ENCODE measurements around the gene SYNE4. TPM values are rescaled to one million over a fixed set of nuclear protein-coding genes. Genes with fewer than 3 reads are reported as not detected.
"Not testable (repeated sequence)": the region's sequence is repeated elsewhere in the genome, so short reads cannot be mapped to it uniquely, and the experiment has no call there.

The SYNE4 gene
- total RNA-seq, 4 donors from 2014 or later: 0.26 to 0.95 (median 0.57) TPM; not detected in 1

- Histone ChIP-seq H3K9me3 (no peaks in the 10 kb centered on the region), H3K36me3 (no peaks in the 10 kb centered on the region), H3K4me1 (peaks cover 9 to 14% (median 11%) of the 10 kb centered on the region in 3 donors), H3K27ac (no peak overlapping the region), H3K27me3 (peaks cover 0 to 80% (median 7%) of the 10 kb centered on the region in 4 donors), H3K4me3 (peak overlapping the region in 2 of 4 donors; percentile 33 to 54)
- DNase-seq: no peak
- WGBS, 2 donors: 40% methylated on average over 11 of the region's 20 CpGs; no CpG with 5 or more reads in 1 of the 2 donors
- no peak for TF ChIP-seq POLR2A (IDR thresholded peaks at IDR 0.05)
- no peak for TF ChIP-seq CTCF (IDR thresholded peaks at IDR 0.05)
- intact Hi-C loops (cut with DNase I): no loop called here
These were observed 48.7 kb downstream of the SYNE4 start for GRCh38 chr19:35959968-35960320.

GRCh38 chr19:35959040-35959967 is 49.3 kb downstream of the SYNE4 start:
- TF ChIP-seq CTCF (IDR thresholded peaks at IDR 0.05): peak; percentile 15 to 47 (median 36)
- TF ChIP-seq POLR2A (IDR thresholded peaks at IDR 0.05): no peak
- intact Hi-C loops (cut with DNase I): no loop called here
- Histone ChIP-seq H3K9me3 (no peaks in the 10 kb centered on the region), H3K36me3 (no peaks in the 10 kb centered on the region), H3K27me3 (peaks cover 0 to 73% (median 7%) of the 10 kb centered on the region in 4 donors), H3K27ac (no peak overlapping the region), H3K4me1 (peaks cover 9 to 14% (median 11%) of the 10 kb centered on the region in 3 donors), H3K4me3 (peak overlapping the region in 3 of 4 donors; percentile 6 to 54 (median 33))
- DNase-seq: no peak
- WGBS, 2 donors: 36% methylated on average over 14 of the region's 97 CpGs; no CpG with 5 or more reads in 1 of the 2 donors

- Histone ChIP-seq H3K36me3 (no peaks in the 10 kb centered on the region), H3K9me3 (no peaks in the 10 kb centered on the region), H3K4me1 (peaks cover 9 to 17% (median 11%) of the 10 kb centered on the region in 3 donors), H3K27me3 (peaks cover 0 to 72% (median 7%) of the 10 kb centered on the region in 4 donors), H3K27ac (no peak overlapping the region), H3K4me3 (peak overlapping the region in 2 of 4 donors; percentile 33 to 54)
- no peak for DNase-seq
- intact Hi-C loops (cut with DNase I): no loop called here
- WGBS, 2 donors: 29 to 36% methylated on average over 10 to 12 of the region's 15 CpGs
- TF ChIP-seq CTCF (IDR thresholded peaks at IDR 0.05) (no peak), POLR2A (IDR thresholded peaks at IDR 0.05) (no peak)
These were observed 50.0 kb downstream of the SYNE4 start for GRCh38 chr19:35958660-35959039.

- H3K36me3 ChIP-seq; H3K27ac ChIP-seq; H3K9me3 ChIP-seq; H3K4me3 ChIP-seq; DNase-seq; intact Hi-C loops (cut with DNase I): not testable (repeated sequence)
- Histone ChIP-seq H3K4me1 (peaks cover 9 to 18% (median 11%) of the 10 kb centered on the region in 3 donors), H3K27me3 (peaks cover 0 to 62% (median 7%) of the 10 kb centered on the region in 4 donors)
- WGBS, 2 donors: 80 to 84% methylated on average over 8 of the region's 8 CpGs
These were observed 51.2 kb downstream of the SYNE4 start for GRCh38 chr19:35957411-35957810.

GRCh38 chr19:35955881-35956634 is 52.6 kb downstream of the SYNE4 start:
- peaks cover 9 to 18% (median 11%) of the 10 kb centered on the region in 3 donors for H3K4me1 ChIP-seq
- WGBS, 2 donors: 57 to 73% methylated on average over 6 of the region's 6 CpGs
- no peak overlapping the region for H3K4me3 ChIP-seq
- H3K27ac ChIP-seq: no peak overlapping the region
- no peaks in the 10 kb centered on the region for H3K36me3 ChIP-seq
- peaks cover 0 to 48% (median 7%) of the 10 kb centered on the region in 4 donors for H3K27me3 ChIP-seq
- H3K9me3 ChIP-seq: no peaks in the 10 kb centered on the region
- DNase-seq: no peak
- TF ChIP-seq CTCF (IDR thresholded peaks at IDR 0.05) (no peak), POLR2A (IDR thresholded peaks at IDR 0.05) (no peak)
- intact Hi-C loops (cut with DNase I): no loop called here

Small RNA genes within 50 kb of the gene (small RNA-seq; reads per million reads assigned to genes)
- gene AF038458.1: 0 reads per million in 4 donors

Other genes starting within 250 kb of the SYNE4 start
- 1 to 10 TPM; 1.3 to 8.4 (median 2.3) TPM for gene ARHGAP33, start 233.2 kb downstream of the SYNE4 start, total RNA-seq
- not detected for gene PRODH2, start 196.0 kb downstream of the SYNE4 start, total RNA-seq
- gene NPHS1, start 156.3 kb downstream of the SYNE4 start, total RNA-seq: not detected
- gene KIRREL2, start 151.9 kb downstream of the SYNE4 start, total RNA-seq: under 1 TPM in 1 of 4 donors, not detected in 3; 0.57 TPM
- 1 to 10 TPM in 1 of 4 donors, under 1 TPM in 2, not detected in 1; 0.44 to 1.7 (median 0.76) TPM for gene APLP1, start 140.2 kb downstream of the SYNE4 start, total RNA-seq
- 10 to 100 TPM in 2 of 4 donors, 1 to 10 TPM in 2; 4.0 to 29.4 (median 11.6) TPM for gene NFKBID, start 108.3 kb downstream of the SYNE4 start, total RNA-seq
- gene HCST, start 106.3 kb downstream of the SYNE4 start, total RNA-seq: 1 to 10 TPM in 1 of 4 donors, not detected in 3; 1.3 TPM
- gene TYROBP, start 100.5 kb downstream of the SYNE4 start, total RNA-seq: 10 to 100 TPM in 3 of 4 donors, 1 to 10 TPM in 1; 4.5 to 95.9 (median 33.8) TPM
- 10 to 100 TPM in 1 of 4 donors, 1 to 10 TPM in 3; 5.6 to 12.4 (median 7.5) TPM for gene LRFN3, start 72.4 kb downstream of the SYNE4 start, total RNA-seq
- 10 to 100 TPM; 17.6 to 40.1 (median 29.6) TPM for gene SDHAF1, start 13.6 kb downstream of the SYNE4 start, total RNA-seq
- 10 to 100 TPM; 14.6 to 28.6 (median 18.8) TPM for gene ALKBH6, start 5.4 kb upstream of the SYNE4 start, total RNA-seq
- gene CLIP3, start 24.1 kb upstream of the SYNE4 start, total RNA-seq: 10 to 100 TPM in 1 of 4 donors, 1 to 10 TPM in 2, under 1 TPM in 1; 0.80 to 15.3 (median 2.7) TPM
- gene THAP8, start 45.5 kb upstream of the SYNE4 start, total RNA-seq: 1 to 10 TPM; 2.8 to 4.8 (median 3.6) TPM
- gene WDR62, start 46.1 kb upstream of the SYNE4 start, total RNA-seq: 1 to 10 TPM; 1.1 to 4.8 (median 3.5) TPM
- gene OVOL3, start 102.3 kb upstream of the SYNE4 start, total RNA-seq: not detected
- gene POLR2I, start 106.1 kb upstream of the SYNE4 start, total RNA-seq: 10 to 100 TPM; 41.7 to 58.0 (median 47.6) TPM
- gene TBCB, start 106.7 kb upstream of the SYNE4 start, total RNA-seq: 100 to 1,000 TPM in 3 of 4 donors, 10 to 100 TPM in 1; 97.9 to 157 (median 117) TPM
- 100 to 1,000 TPM; 211 to 284 (median 266) TPM for gene CAPNS1, start 131.3 kb upstream of the SYNE4 start, total RNA-seq
- gene COX7A1, start 143.6 kb upstream of the SYNE4 start, total RNA-seq: 10 to 100 TPM in 1 of 4 donors, 1 to 10 TPM in 3; 2.0 to 15.8 (median 3.1) TPM
- 1 to 10 TPM; 1.6 to 5.5 (median 2.8) TPM for gene ZNF565, start 205.9 kb upstream of the SYNE4 start, total RNA-seq
- gene ZNF146, start 206.3 kb upstream of the SYNE4 start, total RNA-seq: 10 to 100 TPM; 40.3 to 72.9 (median 59.6) TPM